WI38 (cell line): ENCODE measurements around the gene RAD1.
"Not testable (repeated sequence)": the region's sequence is repeated elsewhere in the genome, so short reads cannot be mapped to it uniquely, and the experiment has no call there.

ENCODE experiments used
- H3K4me3 ChIP-seq: 2 replicates; pipeline ENCODE4 v1.5.1; 2011; ENCODE audit warnings: low read depth, mild to moderate bottlenecking, control low read depth, low read length
- TF ChIP-seq, protein P1 (sequence below): IDR thresholded peaks from 2 replicates; pipeline ENCODE4 v1.5.1; 2012; ENCODE audit warnings: low read depth, mild to moderate bottlenecking, control low read depth, low read length

The RAD1 gene

DNA sequence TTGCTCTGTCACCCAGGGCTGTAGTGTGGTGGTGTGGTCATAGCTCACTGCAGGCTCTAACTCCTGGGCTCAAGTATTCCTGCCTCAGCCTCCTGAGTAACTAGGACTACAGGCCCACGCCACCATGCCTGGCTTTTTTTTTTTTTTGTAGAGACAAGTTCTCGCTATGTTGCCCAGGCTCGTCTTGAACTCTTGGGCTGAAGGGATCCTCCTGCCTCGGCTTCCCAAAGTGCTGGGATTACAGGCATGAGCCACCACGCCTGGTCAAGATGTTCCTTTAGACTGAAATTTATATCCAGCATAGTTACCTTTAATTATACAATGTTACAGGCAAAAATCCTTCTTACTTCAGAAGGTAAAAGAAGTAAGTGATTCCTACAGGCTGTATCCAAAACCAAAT lies 12.5 kb upstream of the RAD1 start:
- TF ChIP-seq, protein P1, sequence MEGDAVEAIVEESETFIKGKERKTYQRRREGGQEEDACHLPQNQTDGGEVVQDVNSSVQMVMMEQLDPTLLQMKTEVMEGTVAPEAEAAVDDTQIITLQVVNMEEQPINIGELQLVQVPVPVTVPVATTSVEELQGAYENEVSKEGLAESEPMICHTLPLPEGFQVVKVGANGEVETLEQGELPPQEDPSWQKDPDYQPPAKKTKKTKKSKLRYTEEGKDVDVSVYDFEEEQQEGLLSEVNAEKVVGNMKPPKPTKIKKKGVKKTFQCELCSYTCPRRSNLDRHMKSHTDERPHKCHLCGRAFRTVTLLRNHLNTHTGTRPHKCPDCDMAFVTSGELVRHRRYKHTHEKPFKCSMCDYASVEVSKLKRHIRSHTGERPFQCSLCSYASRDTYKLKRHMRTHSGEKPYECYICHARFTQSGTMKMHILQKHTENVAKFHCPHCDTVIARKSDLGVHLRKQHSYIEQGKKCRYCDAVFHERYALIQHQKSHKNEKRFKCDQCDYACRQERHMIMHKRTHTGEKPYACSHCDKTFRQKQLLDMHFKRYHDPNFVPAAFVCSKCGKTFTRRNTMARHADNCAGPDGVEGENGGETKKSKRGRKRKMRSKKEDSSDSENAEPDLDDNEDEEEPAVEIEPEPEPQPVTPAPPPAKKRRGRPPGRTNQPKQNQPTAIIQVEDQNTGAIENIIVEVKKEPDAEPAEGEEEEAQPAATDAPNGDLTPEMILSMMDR, result no peak
- no peak overlapping the region for H3K4me3 ChIP-seq

DNA sequence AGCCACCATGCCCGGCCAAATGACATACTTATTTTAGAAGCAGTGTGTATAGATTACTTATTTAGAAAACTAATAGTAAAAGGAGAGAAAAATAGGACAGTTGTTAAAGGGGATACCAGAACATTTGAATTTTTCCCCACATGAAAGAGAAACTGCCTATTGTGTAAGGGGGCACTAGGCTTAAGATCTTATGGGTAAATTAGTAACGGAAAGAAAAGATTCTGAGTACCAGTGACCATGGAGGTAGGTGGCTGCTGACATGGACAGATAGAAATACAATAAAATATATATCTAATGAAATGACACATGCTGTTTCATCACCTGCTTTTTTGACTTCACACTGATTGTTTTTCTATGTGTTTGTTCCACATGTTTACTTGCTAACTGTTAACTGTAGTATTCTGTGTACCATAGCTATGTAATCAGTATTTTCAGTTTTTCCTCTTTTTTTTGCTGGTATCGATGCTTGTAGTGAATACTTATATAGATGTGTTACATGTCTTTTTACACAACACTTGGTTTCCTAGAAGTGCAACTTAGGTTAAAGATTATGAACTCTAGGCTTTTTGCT lies 11.1 kb upstream of the RAD1 start:
- TF ChIP-seq, protein P1, result no peak
- H3K4me3 ChIP-seq, result no peak overlapping the region

DNA sequence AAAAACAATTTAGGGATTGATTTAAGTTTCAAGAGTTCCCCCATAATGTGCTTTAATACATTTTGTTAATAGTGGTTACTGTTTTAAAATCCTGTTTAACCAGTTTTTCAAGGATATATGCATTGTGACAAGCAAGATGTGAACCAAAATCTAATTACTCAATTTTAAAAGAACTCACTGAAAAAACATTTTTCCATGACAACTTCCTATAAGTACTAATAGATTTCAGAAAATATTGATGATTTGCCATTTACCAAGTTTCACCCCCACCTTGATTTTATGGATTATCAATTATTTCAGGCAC lies 9.1 kb upstream of the RAD1 start:
- H3K4me3 ChIP-seq, result no peak overlapping the region
- TF ChIP-seq, protein P1, result no peak

DNA sequence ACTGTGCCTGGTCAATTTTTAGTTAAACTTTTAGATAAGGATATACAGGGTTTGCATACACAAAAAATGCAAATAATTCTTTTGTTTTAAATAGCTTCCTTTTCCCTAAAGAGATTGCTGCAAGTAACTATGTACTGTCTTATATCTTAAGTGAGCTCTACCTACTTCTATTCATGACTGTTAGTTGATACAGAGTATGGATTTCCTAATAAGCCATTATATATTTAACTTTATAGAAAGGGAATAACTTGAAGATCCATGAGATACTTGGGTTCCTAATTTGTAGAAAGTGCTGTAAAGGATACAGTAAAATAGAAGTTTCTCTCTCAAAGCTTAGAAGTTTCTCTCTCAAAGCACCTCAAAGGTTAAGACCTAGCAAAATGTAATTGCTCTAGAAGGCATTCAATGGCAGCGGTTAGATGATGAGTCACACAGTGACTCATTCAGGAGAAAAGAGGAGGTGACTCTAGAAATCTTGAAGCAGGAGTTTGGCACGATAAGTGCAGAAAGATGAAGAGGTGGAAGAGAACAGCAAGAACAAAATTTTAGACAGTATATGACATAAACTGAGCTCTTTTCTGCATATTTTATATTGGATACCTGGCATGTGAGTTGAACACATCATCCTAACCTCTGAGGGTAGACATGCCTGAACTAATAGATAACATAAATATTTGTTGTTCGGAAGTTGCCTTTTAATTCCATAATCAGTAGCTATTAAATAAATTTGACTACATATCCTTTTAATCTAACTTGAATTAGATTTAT lies 8.6 kb upstream of the RAD1 start:
- H3K4me3 ChIP-seq, result no peak overlapping the region
- TF ChIP-seq, protein P1, result no peak

DNA sequence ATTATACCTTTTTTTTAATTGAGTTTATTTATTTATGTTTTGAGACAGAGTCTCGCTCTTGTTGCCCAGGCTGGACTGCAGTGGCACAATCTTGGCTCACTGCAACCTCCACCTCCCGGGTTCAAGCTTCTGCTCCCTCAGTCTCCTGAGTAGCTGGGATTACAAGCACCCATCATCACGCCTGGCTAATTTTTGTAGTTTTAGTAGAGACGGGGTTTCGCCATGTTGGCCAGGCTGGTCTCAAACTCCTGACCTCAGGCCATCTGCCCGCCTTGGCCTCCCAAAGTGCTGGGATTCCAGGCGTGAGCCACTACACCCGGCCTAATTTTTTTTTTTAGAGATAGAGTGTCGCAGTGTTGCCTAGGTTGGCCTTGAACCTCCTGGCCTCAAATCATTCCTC lies 8.0 kb upstream of the RAD1 start:
- H3K4me3 ChIP-seq, result not testable (repeated sequence)

DNA sequence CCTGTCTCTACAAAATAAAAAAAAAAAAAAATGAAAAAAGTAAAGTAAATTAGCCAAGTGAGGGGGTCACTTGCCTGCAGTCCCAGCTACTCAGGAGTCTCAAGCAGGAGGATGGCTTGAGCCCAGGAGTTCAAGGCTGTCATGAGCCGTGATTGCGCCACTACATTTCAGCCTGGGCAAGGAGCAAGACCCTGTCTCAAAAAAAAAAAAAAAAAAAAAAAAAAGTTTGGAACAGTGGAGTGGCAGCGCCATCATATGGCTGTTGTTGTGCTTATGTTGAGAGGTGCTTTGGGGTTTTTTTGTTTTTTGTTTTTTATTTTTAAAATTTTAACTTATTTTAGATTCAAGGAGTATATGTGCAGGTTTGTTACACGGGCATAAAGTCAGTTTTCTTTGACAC lies 3.8 kb upstream of the RAD1 start:
- H3K4me3 ChIP-seq, result no peak overlapping the region
- TF ChIP-seq, protein P1, result no peak

DNA sequence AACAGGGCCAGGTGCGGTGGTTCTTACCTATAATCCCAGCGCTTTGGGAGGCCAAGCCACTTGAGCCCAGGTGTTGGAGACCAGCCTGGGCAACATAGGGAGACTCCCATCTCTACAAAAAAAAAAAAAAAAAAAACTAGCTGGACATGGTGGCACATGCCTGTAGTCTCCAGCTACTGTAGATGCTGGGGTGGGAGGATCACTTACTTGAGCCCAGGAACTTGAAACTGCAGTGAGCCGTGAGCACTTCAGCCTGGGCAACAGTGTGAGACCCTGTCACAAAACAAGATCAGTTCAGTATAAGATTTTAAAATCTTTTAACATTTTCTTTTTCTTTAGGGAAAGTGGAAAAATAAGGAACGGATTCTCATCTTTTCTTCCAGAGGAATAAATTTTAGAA lies 2.7 kb upstream of the RAD1 start:
- H3K4me3 ChIP-seq, result no peak overlapping the region
- TF ChIP-seq, protein P1, result no peak

DNA sequence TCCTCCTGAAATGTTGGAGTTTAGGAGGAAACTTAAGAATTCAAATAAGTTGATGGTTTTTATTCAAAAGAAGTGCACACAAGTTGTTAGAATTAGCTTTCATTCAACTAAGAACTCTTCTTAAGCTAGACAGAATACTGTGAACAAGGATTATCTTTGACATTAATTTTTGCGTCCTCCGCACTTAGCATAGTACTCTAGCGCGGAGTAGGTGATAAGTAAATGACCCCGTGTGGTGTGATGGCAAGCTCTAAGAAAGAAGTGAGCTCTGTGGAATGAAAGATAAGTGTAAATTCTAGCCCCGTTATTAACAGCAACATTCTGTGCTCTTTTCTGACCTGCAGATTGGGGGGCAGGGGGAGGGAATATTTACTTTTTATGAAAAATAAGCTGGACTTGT lies 1.2 kb upstream of the RAD1 start:
- TF ChIP-seq, protein P1, result no peak
- H3K4me3 ChIP-seq, result peak overlapping the region; percentile 98
